ENCODE data around the gene FAM181B. TPM values are rescaled to one million over a fixed set of nuclear protein-coding genes. Genes with fewer than 3 reads are reported as not detected.

Gene FAM181B
- total and polyA plus RNA-seq, 2 of the 13 experiments (the other 11 are each of a cell fraction or from before 2014, with no cell fraction given) = not detected

DNA sequence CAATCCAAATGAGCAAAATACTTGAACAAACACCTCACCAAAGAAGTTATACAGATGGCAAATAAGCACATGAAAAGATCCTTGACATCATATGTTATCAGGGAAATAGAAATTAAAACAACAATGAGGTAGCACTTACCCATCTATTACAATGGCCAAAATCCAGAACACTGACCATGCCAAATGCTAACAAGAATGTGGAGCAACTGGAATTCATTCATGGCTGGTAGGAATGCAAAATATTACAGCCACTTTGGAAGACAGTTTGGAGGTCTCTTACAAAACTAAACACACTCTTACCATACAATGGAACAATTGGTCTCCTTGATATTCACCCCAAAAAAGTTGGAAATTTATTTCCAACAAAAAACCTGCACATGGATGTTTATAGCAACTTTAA lies 19.1 kb upstream of the FAM181B start:
- Histone ChIP-seq H2AFZ (ENCODE audit: low read length) (no peak overlapping the region), H3K9me3 (ENCODE audit: low read length) (no peaks in the 10 kb centered on the region), H3K27me3 (ENCODE audit: control insufficient read depth in 1 of 2, insufficient read depth in 2 of 2, low read length in 2 of 2) (no peaks in the 10 kb centered on the region; a peak in 2 of 5 replicates), H3K79me2 (ENCODE audit: insufficient read depth, low read length) (no peaks in the 10 kb centered on the region), H3K27ac (ENCODE audit: extremely low read length, insufficient read depth, low read length) (no peak overlapping the region), H4K20me1 (ENCODE audit: insufficient read depth, low read length) (no peaks in the 10 kb centered on the region), H3K4me3 (replicated peaks in 1 of 3; ENCODE audit: insufficient read depth in 1 of 3, low read depth in 2 of 3, low read length in 3 of 3) (no peak overlapping the region), H3K9ac (ENCODE audit: insufficient read depth, low read depth, low read length) (no peak overlapping the region), H3K4me1 (ENCODE audit: insufficient read depth, low read length) (no peaks in the 10 kb centered on the region), H3K4me2 (ENCODE audit: low read depth, low read length) (no peak overlapping the region), H3K36me3 (replicated peaks in 1 of 2; ENCODE audit: control insufficient read depth in 1 of 2, insufficient read depth in 2 of 2, low read length in 2 of 2) (no peaks in the 10 kb centered on the region)
- ATAC-seq = no peak
- in situ Hi-C loops (cut with HindIII; ENCODE audit: extremely low pct_ligation_motif_present, low pct_unique_long_range_greater_than_20kb) (no loop called here), intact Hi-C loops (cut with micrococcal nuclease; ENCODE audit: unreplicated experiment) (no loop called here)
- TF ChIP-seq SOX5 (CRISPR knock-in tag; IDR thresholded peaks at IDR 0.05; ENCODE audit: borderline replicate concordance) (no peak), TAF15 (IDR thresholded peaks at IDR 0.05; ENCODE audit: low read depth, low read length, poor library complexity, severe bottlenecking) (no peak), ZSCAN30 (CRISPR knock-in tag; IDR thresholded peaks at IDR 0.05) (no peak), GFI1 (CRISPR knock-in tag; IDR thresholded peaks at IDR 0.05; ENCODE audit: borderline replicate concordance) (no peak), ZNF713 (CRISPR knock-in tag; IDR thresholded peaks at IDR 0.05) (no peak), REL (CRISPR knock-in tag; conservative IDR thresholded peaks at IDR 0.05) (no peak), MAF1 (CRISPR knock-in tag; IDR thresholded peaks at IDR 0.05; ENCODE audit: borderline replicate concordance) (no peak), ZNF615 (CRISPR knock-in tag; IDR thresholded peaks at IDR 0.05; ENCODE audit: borderline replicate concordance) (no peak), ZNF225 (CRISPR knock-in tag; IDR thresholded peaks at IDR 0.05) (no peak), ZBTB7B (CRISPR knock-in tag; IDR thresholded peaks at IDR 0.05) (no peak), ZNF431 (CRISPR knock-in tag; IDR thresholded peaks at IDR 0.05; ENCODE audit: borderline replicate concordance, low read depth) (no peak), MAFF (IDR thresholded peaks at IDR 0.05; ENCODE audit: low read depth, low read length) (no peak), MYC (CRISPR knock-in tag; IDR thresholded peaks at IDR 0.05; ENCODE audit: borderline replicate concordance) (no peak), RBM39 (IDR thresholded peaks at IDR 0.05; ENCODE audit: low read depth, low read length, poor library complexity, severe bottlenecking) (no peak), TBX2 (CRISPR knock-in tag; IDR thresholded peaks at IDR 0.05; ENCODE audit: borderline replicate concordance) (no peak), ZFP1 (CRISPR knock-in tag; IDR thresholded peaks at IDR 0.05) (no peak)
- TF ChIP-seq, protein P1, sequence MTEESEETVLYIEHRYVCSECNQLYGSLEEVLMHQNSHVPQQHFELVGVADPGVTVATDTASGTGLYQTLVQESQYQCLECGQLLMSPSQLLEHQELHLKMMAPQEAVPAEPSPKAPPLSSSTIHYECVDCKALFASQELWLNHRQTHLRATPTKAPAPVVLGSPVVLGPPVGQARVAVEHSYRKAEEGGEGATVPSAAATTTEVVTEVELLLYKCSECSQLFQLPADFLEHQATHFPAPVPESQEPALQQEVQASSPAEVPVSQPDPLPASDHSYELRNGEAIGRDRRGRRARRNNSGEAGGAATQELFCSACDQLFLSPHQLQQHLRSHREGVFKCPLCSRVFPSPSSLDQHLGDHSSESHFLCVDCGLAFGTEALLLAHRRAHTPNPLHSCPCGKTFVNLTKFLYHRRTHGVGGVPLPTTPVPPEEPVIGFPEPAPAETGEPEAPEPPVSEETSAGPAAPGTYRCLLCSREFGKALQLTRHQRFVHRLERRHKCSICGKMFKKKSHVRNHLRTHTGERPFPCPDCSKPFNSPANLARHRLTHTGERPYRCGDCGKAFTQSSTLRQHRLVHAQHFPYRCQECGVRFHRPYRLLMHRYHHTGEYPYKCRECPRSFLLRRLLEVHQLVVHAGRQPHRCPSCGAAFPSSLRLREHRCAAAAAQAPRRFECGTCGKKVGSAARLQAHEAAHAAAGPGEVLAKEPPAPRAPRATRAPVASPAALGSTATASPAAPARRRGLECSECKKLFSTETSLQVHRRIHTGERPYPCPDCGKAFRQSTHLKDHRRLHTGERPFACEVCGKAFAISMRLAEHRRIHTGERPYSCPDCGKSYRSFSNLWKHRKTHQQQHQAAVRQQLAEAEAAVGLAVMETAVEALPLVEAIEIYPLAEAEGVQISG (CRISPR knock-in tag; IDR thresholded peaks at IDR 0.05) = no peak
- TF ChIP-seq, protein P2, sequence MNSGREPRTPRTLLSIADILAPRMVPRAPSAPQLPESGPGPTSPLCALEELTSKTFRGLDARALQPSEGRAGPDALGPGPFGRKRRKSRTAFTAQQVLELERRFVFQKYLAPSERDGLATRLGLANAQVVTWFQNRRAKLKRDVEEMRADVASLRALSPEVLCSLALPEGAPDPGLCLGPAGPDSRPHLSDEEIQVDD (CRISPR knock-in tag; IDR thresholded peaks at IDR 0.05; ENCODE audit: borderline replicate concordance) = no peak
- TF ChIP-seq, protein P3, sequence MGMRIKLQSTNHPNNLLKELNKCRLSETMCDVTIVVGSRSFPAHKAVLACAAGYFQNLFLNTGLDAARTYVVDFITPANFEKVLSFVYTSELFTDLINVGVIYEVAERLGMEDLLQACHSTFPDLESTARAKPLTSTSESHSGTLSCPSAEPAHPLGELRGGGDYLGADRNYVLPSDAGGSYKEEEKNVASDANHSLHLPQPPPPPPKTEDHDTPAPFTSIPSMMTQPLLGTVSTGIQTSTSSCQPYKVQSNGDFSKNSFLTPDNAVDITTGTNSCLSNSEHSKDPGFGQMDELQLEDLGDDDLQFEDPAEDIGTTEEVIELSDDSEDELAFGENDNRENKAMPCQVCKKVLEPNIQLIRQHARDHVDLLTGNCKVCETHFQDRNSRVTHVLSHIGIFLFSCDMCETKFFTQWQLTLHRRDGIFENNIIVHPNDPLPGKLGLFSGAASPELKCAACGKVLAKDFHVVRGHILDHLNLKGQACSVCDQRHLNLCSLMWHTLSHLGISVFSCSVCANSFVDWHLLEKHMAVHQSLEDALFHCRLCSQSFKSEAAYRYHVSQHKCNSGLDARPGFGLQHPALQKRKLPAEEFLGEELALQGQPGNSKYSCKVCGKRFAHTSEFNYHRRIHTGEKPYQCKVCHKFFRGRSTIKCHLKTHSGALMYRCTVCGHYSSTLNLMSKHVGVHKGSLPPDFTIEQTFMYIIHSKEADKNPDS (CRISPR knock-in tag; IDR thresholded peaks at IDR 0.05) = no peak
- TF ChIP-seq, protein P4, sequence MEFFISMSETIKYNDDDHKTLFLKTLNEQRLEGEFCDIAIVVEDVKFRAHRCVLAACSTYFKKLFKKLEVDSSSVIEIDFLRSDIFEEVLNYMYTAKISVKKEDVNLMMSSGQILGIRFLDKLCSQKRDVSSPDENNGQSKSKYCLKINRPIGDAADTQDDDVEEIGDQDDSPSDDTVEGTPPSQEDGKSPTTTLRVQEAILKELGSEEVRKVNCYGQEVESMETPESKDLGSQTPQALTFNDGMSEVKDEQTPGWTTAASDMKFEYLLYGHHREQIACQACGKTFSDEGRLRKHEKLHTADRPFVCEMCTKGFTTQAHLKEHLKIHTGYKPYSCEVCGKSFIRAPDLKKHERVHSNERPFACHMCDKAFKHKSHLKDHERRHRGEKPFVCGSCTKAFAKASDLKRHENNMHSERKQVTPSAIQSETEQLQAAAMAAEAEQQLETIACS (CRISPR knock-in tag; IDR thresholded peaks at IDR 0.05) = no peak
- ChIA-PET CTCF (ENCODE audit: low intra/inter-chr PET ratio, low total read pairs) (no interaction called here), POLR2A (no interaction called here)
- no TSS peak for BruUV-seq (replicated peaks)
- no peak for FAIRE-seq
- no peak for DNase-seq (ENCODE audit: low spot score)

Measured in HepG2 (cell line).